ENCODE data around the gene TSEN15. TPM values are rescaled to one million over a fixed set of nuclear protein-coding genes. Genes with fewer than 3 reads are reported as not detected.

TSEN15 gene
- total RNA-seq, 1 donor from 2014 or later = 14.3 TPM

- intact Hi-C loops (cut with DNase I) = no loop called here
- Histone ChIP-seq H3K4me1 (peaks cover 4 to 9% of the 10 kb centered on the region in 2 donors), H3K4me3 (peak overlapping the region; percentile 82 to 94), H3K27me3 (no peaks in the 10 kb centered on the region), H3K9me3 (no peaks in the 10 kb centered on the region), H3K27ac (peak overlapping the region; percentile 69 to 81), H3K36me3 (no peaks in the 10 kb centered on the region)
- TF ChIP-seq CTCF (IDR thresholded peaks at IDR 0.05) = no peak
- no peak for DNase-seq (ENCODE audit: low spot score in 2 of 2)
Measured at GRCh38 chr1:184051138-184051484, 419 bp upstream of the TSEN15 start.

GRCh38 chr1:184052194-184052559 lies 647 bp downstream of the TSEN15 start:
- Histone ChIP-seq H3K36me3 (no peaks in the 10 kb centered on the region), H3K27me3 (no peaks in the 10 kb centered on the region), H3K27ac (peak overlapping the region; percentile 69 to 81), H3K9me3 (no peaks in the 10 kb centered on the region), H3K4me1 (peaks cover 4 to 9% of the 10 kb centered on the region in 2 donors), H3K4me3 (peak overlapping the region; percentile 82 to 94)
- intact Hi-C loops (cut with DNase I) = no loop called here
- no peak for TF ChIP-seq CTCF (IDR thresholded peaks at IDR 0.05)
- no peak for DNase-seq (ENCODE audit: low spot score in 2 of 2)

GRCh38 chr1:184052750-184053149 lies 1.2 kb downstream of the TSEN15 start:
- TF ChIP-seq CTCF (IDR thresholded peaks at IDR 0.05) = no peak
- H3K9me3 ChIP-seq = no peaks in the 10 kb centered on the region
- no peaks in the 10 kb centered on the region for H3K27me3 ChIP-seq
- H3K36me3 ChIP-seq = no peaks in the 10 kb centered on the region
- no peak for DNase-seq (ENCODE audit: low spot score in 2 of 2)
- peak overlapping the region; percentile 82 to 94 for H3K4me3 ChIP-seq
- H3K4me1 ChIP-seq = peaks cover 4 to 9% of the 10 kb centered on the region in 2 donors
- H3K27ac ChIP-seq = no peak overlapping the region
- intact Hi-C loops (cut with DNase I) = no loop called here

- no peaks in the 10 kb centered on the region for H3K27me3 ChIP-seq
- H3K27ac ChIP-seq = no peak overlapping the region
- no peak for TF ChIP-seq CTCF (IDR thresholded peaks at IDR 0.05)
- DNase-seq (ENCODE audit: low spot score in 2 of 2) = no peak
- intact Hi-C loops (cut with DNase I) = no loop called here
- no peaks in the 10 kb centered on the region for H3K9me3 ChIP-seq
- no peak overlapping the region for H3K4me3 ChIP-seq
- peaks cover 4 to 9% of the 10 kb centered on the region in 2 donors for H3K4me1 ChIP-seq
- no peaks in the 10 kb centered on the region for H3K36me3 ChIP-seq
Measured at GRCh38 chr1:184053881-184054280, 2.4 kb downstream of the TSEN15 start.

DNA sequence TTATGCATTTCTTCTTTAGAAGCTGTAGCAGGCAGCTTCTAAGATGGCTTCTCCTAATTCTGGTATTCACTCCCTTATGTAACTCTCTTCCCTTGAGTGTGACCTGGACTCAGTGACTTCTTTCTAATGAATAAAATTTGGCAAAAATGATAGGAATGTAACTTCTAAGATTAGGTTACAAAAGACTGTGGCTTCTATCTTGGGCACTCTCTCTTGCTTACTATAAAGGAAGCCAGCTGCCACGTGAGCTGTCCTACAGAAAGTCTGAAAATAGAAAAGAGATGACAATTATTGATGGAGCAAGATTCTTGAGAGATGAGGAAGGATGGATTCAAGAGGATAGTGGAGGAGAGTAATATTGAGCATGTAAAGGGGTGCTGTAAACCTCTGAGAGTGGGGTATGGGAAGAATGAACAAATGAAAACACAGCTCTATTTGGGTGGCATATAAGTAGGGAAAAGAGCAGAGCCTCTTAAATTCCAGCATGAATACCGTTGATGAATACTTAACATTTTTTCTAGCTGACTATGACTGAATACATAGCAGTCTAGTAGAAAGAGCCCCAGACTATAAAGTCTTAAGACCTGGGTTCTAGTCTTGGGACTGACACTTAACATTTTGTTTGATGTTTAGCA lies 5.5 kb downstream of the TSEN15 start:
- Histone ChIP-seq H3K4me3 (peak overlapping the region in 1 of 2 donors; percentile 6), H3K27me3 (no peaks in the 10 kb centered on the region), H3K36me3 (peaks cover 0 to 3% of the 10 kb centered on the region in 2 donors), H3K4me1 (peaks cover 3 to 4% of the 10 kb centered on the region in 2 donors), H3K9me3 (no peaks in the 10 kb centered on the region), H3K27ac (peak overlapping the region; percentile 55 to 61)
- intact Hi-C loops (cut with DNase I) = no loop called here
- DNase-seq (ENCODE audit: low spot score in 2 of 2) = no peak
- TF ChIP-seq CTCF (IDR thresholded peaks at IDR 0.05) = no peak

DNA sequence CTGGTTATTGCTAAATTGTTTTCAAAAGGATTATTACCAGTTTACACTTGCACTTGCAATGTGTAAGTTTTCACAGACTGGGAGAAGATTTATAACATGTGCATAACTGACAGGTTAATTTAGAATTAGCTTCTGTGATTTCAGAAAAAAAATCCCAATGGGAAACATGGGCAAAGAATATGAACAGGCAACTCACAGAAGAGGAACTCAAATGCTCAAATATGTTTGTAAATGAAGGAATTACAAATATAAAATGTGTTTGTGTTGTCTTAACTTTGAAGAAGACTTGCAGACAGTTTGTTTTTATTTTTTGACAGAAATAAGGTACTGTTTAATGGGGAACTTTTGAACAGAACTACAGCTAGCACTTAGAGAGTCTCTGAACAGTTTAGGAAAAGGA lies 8.4 kb downstream of the TSEN15 start:
- no peaks in the 10 kb centered on the region for H3K27me3 ChIP-seq
- no peak overlapping the region for H3K27ac ChIP-seq
- peaks cover 0 to 3% of the 10 kb centered on the region in 2 donors for H3K4me1 ChIP-seq
- no peaks in the 10 kb centered on the region for H3K9me3 ChIP-seq
- H3K36me3 ChIP-seq = peaks cover 0 to 3% of the 10 kb centered on the region in 2 donors
- no peak for DNase-seq (ENCODE audit: low spot score in 2 of 2)
- no peak overlapping the region for H3K4me3 ChIP-seq
- intact Hi-C loops (cut with DNase I) = no loop called here
- TF ChIP-seq CTCF (IDR thresholded peaks at IDR 0.05) = no peak
